Gastrocnemius medialis (tissue), 4 donors: ENCODE data around the gene SLC43A3. TPM values are rescaled to one million over a fixed set of nuclear protein-coding genes. Genes with fewer than 3 reads are reported as not detected.
A peak's percentile ranks its signal among the peaks of the same experiment; 100 is the strongest.

Experiments
- ATAC-seq, 2 donors: fragments of 150-250 bp; one replicate each; pipeline ENCODE4 v1.9.1; 2016
- DNase-seq, 2 donors: peaks; one replicate each; pipeline ENCODE4 v3.0.0-alpha.2; 2019
- H3K27ac ChIP-seq, 4 donors: fragments of 200-600 bp; sonication (generic); 1 replicate in 1 of 4; 2 replicates in 3 of 4; pipeline ENCODE4 v1.5.1; 2016 to 2018; ENCODE audit warnings: mild to moderate bottlenecking in 2 of 4, moderate library complexity in 1 of 4
- H3K27me3 ChIP-seq, 3 donors: fragments of 200-600 bp; sonication (generic) in 2 of 3; 1 replicate in 1 of 3; 2 replicates in 2 of 3; pipeline versions ENCODE4 v1.5.1 to v1.6.0; 2016 to 2019; ENCODE audit warnings: mild to moderate bottlenecking in 1 of 3, moderate library complexity in 1 of 3
- H3K36me3 ChIP-seq, 2 donors: fragments of 200-600 bp; sonication (generic) in 1 of 2; one replicate each; pipeline ENCODE4 v1.5.1; 2017 to 2018
- H3K4me1 ChIP-seq, 2 donors: fragments of 200-600 bp; sonication (generic) in 1 of 2; one replicate each; pipeline ENCODE4 v1.5.1; 2016 to 2017; ENCODE audit warnings: mild to moderate bottlenecking in 2 of 2
- H3K4me3 ChIP-seq, 4 donors: fragments of 200-600 bp; sonication (generic) in 3 of 4; 1 replicate in 1 of 4; 2 replicates in 3 of 4; pipeline ENCODE4 v1.5.1; 2016 to 2019; ENCODE audit warnings: mild to moderate bottlenecking in 2 of 4
- H3K9me3 ChIP-seq, 3 donors: fragments of 200-600 bp; sonication (generic) in 2 of 3; 1 replicate in 1 of 3; 2 replicates in 2 of 3; pipeline ENCODE4 v1.5.1; 2016 to 2019
- CTCF ChIP-seq, 5 experiments: fragments of 450-650 bp in 3 of 5; fragments of 200-600 bp in 2 of 5; sonication (generic) in 2 of 5; IDR thresholded peaks in 4 of 5; conservative IDR thresholded peaks in 1 of 5; 1 replicate in 4 of 5; 2 replicates in 1 of 5; pipeline ENCODE4 v1.5.1; 2016 to 2019; ENCODE audit warnings: antibody characterized with exemption in 5 of 5, mild to moderate bottlenecking in 3 of 5, moderate library complexity in 3 of 5
- POLR2A ChIP-seq, 2 donors: fragments of 450-650 bp; IDR thresholded peaks; one replicate each; pipeline ENCODE4 v1.6.1; 2017; ENCODE audit warnings: antibody characterized with exemption in 2 of 2, mild to moderate bottlenecking in 2 of 2, moderate library complexity in 2 of 2
- in situ Hi-C, 4 donors: fragments of 200-750 bp; cut with MboI; loops; one replicate each; pipeline versions ENCODE4 v1.15.0 to v1.8.0; 2017; ENCODE audit warnings: low sequenced_read_pairs in 4 of 4
- intact Hi-C: fragments of 100-400 bp; cut with DNase I; formaldehyde crosslinking; loops from one replicate; pipeline ENCODE4 v1.15.1; 2023; ENCODE audit warnings: low total_unique reads
- total RNA-seq, 4 donors: library from RNA; depleted of rRNA; stranded (reverse); fragments of >200 nt; gene quantifications; one replicate each; pipeline versions ENCODE4 v1.1.0 to v1.2.3, GENCODE V29; 2016

SLC43A3 gene
- total RNA-seq, 4 donors from 2014 or later: 13.9 to 22.5 (median 20.3) TPM

GRCh38 chr11:57460758-57461749, 34.1 kb upstream of the SLC43A3 start:
- intact Hi-C loops: no loop called here
- in situ Hi-C loops: loop anchor here in 1 of 4 donors (25.0 kb wide), 2 partner anchors 176 to 1051 kb away; partner anchors contain the start of genes OR5B21 and YPEL4
- no peaks in the 10 kb centered on the region for H3K9me3 ChIP-seq
- no peak for DNase-seq
- peaks cover 22 to 42% (median 33%) of the 10 kb centered on the region in 3 donors for H3K27me3 ChIP-seq
- peak overlapping the region; percentile 38 to 61 (median 44) for H3K4me3 ChIP-seq
- TF ChIP-seq POLR2A (IDR thresholded peaks at IDR 0.05): no peak
- TF ChIP-seq CTCF (IDR thresholded peaks at IDR 0.05 in 4 of 5, conservative IDR thresholded peaks at IDR 0.05 in 1 of 5): no peak
- no peaks in the 10 kb centered on the region for H3K36me3 ChIP-seq
- no peak for ATAC-seq
- no peak overlapping the region for H3K27ac ChIP-seq
- H3K4me1 ChIP-seq: peaks cover 21 to 30% of the 10 kb centered on the region in 2 donors

- ATAC-seq (no peak), DNase-seq (no peak)
- Histone ChIP-seq H3K9me3 (no peaks in the 10 kb centered on the region), H3K27ac (no peak within 1 kb of the TSS), H3K4me3 (peak within 1 kb of the TSS; percentile 46 to 63 (median 54)), H3K4me1 (peaks cover 21 to 30% of the 10 kb centered on the region in 2 donors), H3K36me3 (no peaks in the 10 kb centered on the region), H3K27me3 (peaks cover 22 to 42% (median 33%) of the 10 kb centered on the region in 3 donors)
- in situ Hi-C loops (loop anchor here in 1 of 4 donors (25.0 kb wide), 2 partner anchors 177 to 1052 kb away; partner anchors contain the start of genes OR5B21 and YPEL4), intact Hi-C loops (no loop called here)
- TF ChIP-seq POLR2A (IDR thresholded peaks at IDR 0.05): no peak
- peak in 1 of 5 experiments; percentile 18 for TF ChIP-seq CTCF (IDR thresholded peaks at IDR 0.05 in 4 of 5, conservative IDR thresholded peaks at IDR 0.05 in 1 of 5)
Observed at GRCh38 chr11:57460022-57460757, 33.3 kb upstream of the SLC43A3 start, which contains the start of gene RTN4RL2. RTN4RL2 (plus strand) TSS chr11:57460528; CDS start chr11:57460866, 338 bp downstream.

- peak in 1 of 2 donors; percentile 6 for ATAC-seq
- DNase-seq: no peak
- H3K27ac ChIP-seq: no peak overlapping the region
- no peaks in the 10 kb centered on the region for H3K36me3 ChIP-seq
- peak overlapping the region; percentile 46 to 63 (median 54) for H3K4me3 ChIP-seq
- in situ Hi-C loops: loop anchor here (5.0 to 25.0 kb wide), 5 partner anchors 68 to 1053 kb away; partner anchors contain the start of genes YPEL4 (in 3 of the 4) and OR5B21 (in 1 of the 4)
- intact Hi-C loops: loop anchor here (2.0 to 10.0 kb wide), 4 partner anchors 17 to 1055 kb away; partner anchors contain the start of gene UBE2L6
- peaks cover 22 to 42% (median 33%) of the 10 kb centered on the region in 3 donors for H3K27me3 ChIP-seq
- TF ChIP-seq CTCF (IDR thresholded peaks at IDR 0.05 in 4 of 5, conservative IDR thresholded peaks at IDR 0.05 in 1 of 5) (no peak), POLR2A (IDR thresholded peaks at IDR 0.05) (no peak)
- no peaks in the 10 kb centered on the region for H3K9me3 ChIP-seq
- H3K4me1 ChIP-seq: peaks cover 21 to 30% of the 10 kb centered on the region in 2 donors
Observed at GRCh38 chr11:57459164-57460021, 32.5 kb upstream of the SLC43A3 start.
